GM23248 (cell line): ENCODE data around the gene RPS16.

Experiments
- EZH2 ChIP-seq: fragments of 200-600 bp; sonication (generic); IDR thresholded peaks from 2 replicates; pipeline ENCODE4 v1.6.1; 2018; ENCODE audit warnings: antibody characterized with exemption, mild to moderate bottlenecking; ENCODE audit not compliant: insufficient read depth, poor library complexity, severe bottlenecking
- EZH2phosphoT487 ChIP-seq: fragments of 200-600 bp; sonication (generic); IDR thresholded peaks from 2 replicates; pipeline ENCODE4 v1.6.1; 2018; ENCODE audit warnings: antibody characterized with exemption, moderate library complexity, mild to moderate bottlenecking, low read depth; ENCODE audit not compliant: insufficient read depth

- TF ChIP-seq EZH2phosphoT487 (no peak), EZH2 (no peak)
These were observed 24.0 kb downstream of the RPS16 start for GRCh38 chr19:39411832-39412099.
